H1 (cell line): ENCODE results near the gene LITAF. TPM values are rescaled to one million over a fixed set of nuclear protein-coding genes. Genes with fewer than 3 reads are reported as not detected.

ENCODE experiments used
- CTCF ChIA-PET: fragments of 300-600 bp; sonication (Branson Sonifier 250); formaldehyde crosslinking; loops from one replicate; lab custom pipeline; 2021; ENCODE audit not compliant: partially characterized antibody; lab: Charles Lee
- POLR2A ChIA-PET: fragments of 300-600 bp; sonication (Branson Sonifier 250); formaldehyde crosslinking; loops from one replicate; lab custom pipeline; 2021; ENCODE audit warnings: inconsistent platforms; ENCODE audit not compliant: partially characterized antibody; lab: Charles Lee
- DNase-seq, 2 experiments: peaks; one replicate each; pipeline versions ENCODE4 v3.0.0 to v3.0.0-alpha.2; 2010 to 2022; ENCODE audit warnings: low spot score in 2 of 2, low read depth in 1 of 2, mixed read lengths in 1 of 2
- FAIRE-seq: peaks from 2 replicates; lab custom pipeline; 2011; peaks lifted over from hg19 to GRCh38; lab: Jason Lieb, UNC
- H2AFZ ChIP-seq: 2 replicates; pipeline ENCODE4 v1.8.1; 2012; ENCODE audit warnings: low read length, inconsistent platforms
- H2AK5ac ChIP-seq: 2 replicates; pipeline ENCODE4 v1.6.1; 2013; ENCODE audit warnings: low read depth, low read length
- H2BK120ac ChIP-seq: replicated peaks from 2 replicates; pipeline ENCODE3; 2013; ENCODE audit warnings: low read depth, low read length, inconsistent platforms
- H2BK12ac ChIP-seq: 2 replicates; pipeline ENCODE4 v1.6.1; 2013; ENCODE audit warnings: low read depth, low read length
- H2BK15ac ChIP-seq: 2 replicates; pipeline ENCODE4 v1.6.1; 2013; ENCODE audit warnings: low read length
- H2BK20ac ChIP-seq: 2 replicates; pipeline ENCODE4 v1.6.1; 2013; ENCODE audit warnings: low read length
- H2BK5ac ChIP-seq: 2 replicates; pipeline ENCODE4 v1.6.1; 2013; ENCODE audit warnings: low read depth, low read length
- H3K14ac ChIP-seq: 2 replicates; pipeline ENCODE4 v1.6.1; 2013; ENCODE audit warnings: inconsistent platforms; ENCODE audit not compliant: insufficient read length
- H3K18ac ChIP-seq: 2 replicates; pipeline ENCODE4 v1.6.1; 2013; ENCODE audit warnings: low read length; ENCODE audit errors: extremely low read depth
- H3K23ac ChIP-seq: 2 replicates; pipeline ENCODE4 v1.6.1; 2013; ENCODE audit warnings: inconsistent platforms; ENCODE audit not compliant: insufficient read length
- H3K23me2 ChIP-seq: 2 replicates; pipeline ENCODE4 v1.6.1; 2013; ENCODE audit warnings: low read depth, low read length
- H3K27ac ChIP-seq: 2 replicates; pipeline ENCODE4 v1.6.1; 2011; ENCODE audit warnings: low read depth, low read length, inconsistent platforms
- H3K27me3 ChIP-seq, 4 experiments: replicated peaks in 1 of 4; 1 replicate in 1 of 4; 2 replicates in 3 of 4; pipeline versions ENCODE4 v1.6.1 to v1.8.1; 2011 to 2013; ENCODE audit warnings: low read length in 3 of 4, mild to moderate bottlenecking in 3 of 4, inconsistent platforms in 2 of 4, mixed read lengths in 2 of 4, moderate library complexity in 1 of 4; ENCODE audit not compliant: control insufficient read depth in 3 of 4, insufficient read depth in 3 of 4; ENCODE audit errors: extremely low read depth in 1 of 4
- H3K36me3 ChIP-seq, 4 experiments: 2 replicates each; pipeline versions ENCODE4 v1.6.1 to v1.8.1; 2011 to 2013; ENCODE audit warnings: mild to moderate bottlenecking in 4 of 4, low read length in 3 of 4, moderate library complexity in 2 of 4, control low read depth in 1 of 4, inconsistent platforms in 1 of 4; ENCODE audit not compliant: insufficient read depth in 4 of 4, control insufficient read depth in 2 of 4
- H3K4ac ChIP-seq: replicated peaks from 2 replicates; pipeline ENCODE3; 2013; ENCODE audit warnings: low read length, low read depth, mixed read lengths, inconsistent platforms; ENCODE audit not compliant: insufficient read length
- H3K4me1 ChIP-seq, 4 experiments: replicated peaks in 1 of 4; 1 replicate in 1 of 4; 2 replicates in 3 of 4; pipeline versions ENCODE4 v1.6.1 to v1.8.1; 2011 to 2013; ENCODE audit warnings: low read length in 3 of 4, inconsistent platforms in 2 of 4, mixed read lengths in 1 of 4; ENCODE audit not compliant: insufficient read depth in 4 of 4, control insufficient read depth in 3 of 4
- H3K4me2 ChIP-seq, 2 experiments: 2 replicates each; pipeline versions ENCODE4 v1.6.1 to v1.8.1; 2011 to 2013; ENCODE audit warnings: low read depth in 2 of 2, low read length in 2 of 2, control low read depth in 1 of 2, inconsistent platforms in 1 of 2, mild to moderate bottlenecking in 1 of 2; ENCODE audit not compliant: insufficient read depth in 1 of 2
- H3K4me3 ChIP-seq, 4 experiments: fragments of 200-600, 300-600 bp in 1 of 4; sonication (generic), shearing (Covaris generic), sonication (Bioruptor Twin) in 1 of 4; 2 replicates each; pipeline versions ENCODE4 v1.5.1 to v1.8.1; 2011 to 2016; ENCODE audit warnings: low read length in 4 of 4, low read depth in 3 of 4, control low read depth in 2 of 4, inconsistent platforms in 2 of 4, mild to moderate bottlenecking in 2 of 4, mixed read lengths in 1 of 4, moderate library complexity in 1 of 4; ENCODE audit not compliant: insufficient read depth in 2 of 4; ENCODE audit errors: extremely low read depth in 1 of 4
- H3K56ac ChIP-seq: replicated peaks from 2 replicates; pipeline ENCODE3; 2013; ENCODE audit warnings: low read depth, mild to moderate bottlenecking, mixed read lengths, low read length, inconsistent platforms; ENCODE audit not compliant: insufficient read length
- H3K79me1 ChIP-seq: 2 replicates; pipeline ENCODE4 v1.6.1; 2013; ENCODE audit warnings: low read depth, low read length, control low read depth
- H3K79me2 ChIP-seq, 2 experiments: 2 replicates each; pipeline versions ENCODE4 v1.6.1 to v1.8.1; 2012 to 2013; ENCODE audit warnings: low read length in 2 of 2, mild to moderate bottlenecking in 2 of 2, inconsistent platforms in 1 of 2; ENCODE audit not compliant: insufficient read depth in 2 of 2, control insufficient read depth in 1 of 2
- H3K9ac ChIP-seq, 4 experiments: replicated peaks in 1 of 4; 1 replicate in 1 of 4; 2 replicates in 3 of 4; pipeline versions ENCODE4 v1.6.1 to v1.8.1; 2011 to 2013; ENCODE audit warnings: low read depth in 3 of 4, low read length in 3 of 4, control low read depth in 2 of 4, mild to moderate bottlenecking in 2 of 4, moderate library complexity in 2 of 4, inconsistent platforms in 1 of 4; ENCODE audit errors: extremely low read depth in 1 of 4
- H3K9me3 ChIP-seq, 2 experiments: 2 replicates each; pipeline versions ENCODE4 v1.6.1 to v1.8.1; 2012 to 2013; ENCODE audit warnings: mild to moderate bottlenecking in 2 of 2, moderate library complexity in 2 of 2, control low read depth in 1 of 2, inconsistent platforms in 1 of 2, low read depth in 1 of 2, low read length in 1 of 2, mixed read lengths in 1 of 2; ENCODE audit not compliant: insufficient read depth in 2 of 2
- H4K20me1 ChIP-seq, 2 experiments: replicated peaks in 1 of 2; 2 replicates each; pipeline versions ENCODE3 to v1.8.1; 2011 to 2013; ENCODE audit warnings: inconsistent platforms in 2 of 2, low read length in 2 of 2, mild to moderate bottlenecking in 1 of 2; ENCODE audit not compliant: insufficient read depth in 2 of 2, control insufficient read depth in 1 of 2
- H4K5ac ChIP-seq: 2 replicates; pipeline ENCODE4 v1.6.1; 2013; ENCODE audit warnings: low read length, low read depth, mixed read lengths, inconsistent platforms; ENCODE audit not compliant: insufficient read length
- H4K8ac ChIP-seq: 2 replicates; pipeline ENCODE4 v1.8.0; 2013; ENCODE audit warnings: mild to moderate bottlenecking, moderate library complexity, low read length, inconsistent platforms; ENCODE audit not compliant: insufficient read depth; ENCODE audit errors: extremely low read depth
- H4K91ac ChIP-seq: replicated peaks from 2 replicates; pipeline ENCODE3; 2013; ENCODE audit warnings: low read length, mixed read lengths, inconsistent platforms; ENCODE audit not compliant: insufficient read length
- BCL11A ChIP-seq, 2 experiments: IDR thresholded peaks; one replicate each; pipeline ENCODE4 v1.6.1; 2011; ENCODE audit warnings: low read depth in 2 of 2, low read length in 2 of 2, mild to moderate bottlenecking in 2 of 2
- CTBP2 ChIP-seq: IDR thresholded peaks from 2 replicates; pipeline ENCODE4 v1.7.0; 2011; ENCODE audit warnings: borderline replicate concordance, mild to moderate bottlenecking, moderate library complexity, mixed read lengths, low read length; ENCODE audit not compliant: insufficient read depth, insufficient read length
- KDM4A ChIP-seq: IDR thresholded peaks from one replicate; pipeline ENCODE4 v1.7.1; 2012; ENCODE audit warnings: low read depth, mild to moderate bottlenecking, moderate library complexity, low read length, inconsistent platforms; ENCODE audit not compliant: severe bottlenecking
- POLR2AphosphoS5 ChIP-seq: IDR thresholded peaks from 2 replicates; pipeline ENCODE4 v1.6.1; 2011; ENCODE audit warnings: low read depth, low read length
- SIX5 ChIP-seq: IDR thresholded peaks from 2 replicates; pipeline ENCODE4 v1.6.1; 2011; ENCODE audit warnings: mild to moderate bottlenecking, low read depth, low read length
- SRF ChIP-seq: IDR thresholded peaks from 2 replicates; pipeline ENCODE4 v1.6.1; 2011; ENCODE audit warnings: mild to moderate bottlenecking, low read depth, low read length, moderate library complexity
- TCF12 ChIP-seq: IDR thresholded peaks from 2 replicates; pipeline ENCODE4 v1.6.1; 2011; ENCODE audit warnings: low read depth, mild to moderate bottlenecking, low read length
- USF2 ChIP-seq: IDR thresholded peaks from 2 replicates; pipeline ENCODE4 v1.6.1; 2011; ENCODE audit warnings: low read length, improper control_type of control experiment
- ZNF274 ChIP-seq: IDR thresholded peaks from 2 replicates; pipeline ENCODE4 v1.7.0; 2012; ENCODE audit warnings: low read length, borderline replicate concordance; ENCODE audit errors: extremely low read depth
- WGBS, 2 experiments: shearing (Covaris generic) in 1 of 2; methylation state at CpG; one replicate each; pipeline versions ENCODE4 v1.1.6 to v1.1.7; 2013 to 2015; ENCODE audit warnings: low lambda C conversion rate in 2 of 2, mixed read lengths in 2 of 2, inconsistent platforms in 1 of 2, low coverage in 1 of 2, missing lambda C conversion rate in 1 of 2; ENCODE audit not compliant: insufficient replicate concordance in 2 of 2, insufficient coverage in 1 of 2, insufficient read length in 1 of 2; ENCODE audit errors: extremely low coverage in 1 of 2, missing lambda C conversion rate in 1 of 2; 5-methylcytosine and 5-hydroxymethylcytosine counted together
- polyA plus RNA-seq, 7 experiments: library from polyadenylated mRNA; depleted of rRNA in 3 of 7; stranded (reverse) in 5 of 7; unstranded in 2 of 7; fragments of >200 nt in 5 of 7; fragments of 200-250 nt in 2 of 7; gene quantifications; 1 replicate in 5 of 7; 2 replicates in 1 of 7; 4 replicates in 1 of 7; pipeline versions ENCODE4 v1.2.1 to v1.2.3, GENCODE V29; 2011 to 2013; ENCODE audit warnings: missing spikeins in 2 of 7, mixed read lengths in 2 of 7
- total RNA-seq: library from RNA; stranded (reverse); fragmentation: NEBNext Ultra II Directional; extraction: Animal tissue kit (Norgen Biotek cat#: 25700); gene quantifications from 2 replicates; pipeline ENCODE4 v1.2.1, GENCODE V29; 2021

Gene LITAF
- total and polyA plus RNA-seq, 2 of the 8 experiments (the other 6 are each of a cell fraction or from before 2014, with no cell fraction given) = 165 to 205 TPM

- TF ChIP-seq POLR2AphosphoS5 (no peak), USF2 (no peak), SRF (no peak), BCL11A (IDR thresholded peaks at IDR 0.05; ENCODE audit: low read depth in 2 of 2, low read length in 2 of 2) (no peak), KDM4A (no peak), SIX5 (no peak), ZNF274 (no peak), TCF12 (no peak), CTBP2 (no peak)
- POLR2A ChIA-PET = interaction anchor here (0.6 to 1.2 kb wide), 4 partner anchors 12 to 175 kb away, joined by 3 to 5 read pairs (median 4); no protein-coding TSS in a partner anchor
- Histone ChIP-seq H4K91ac (no peak overlapping the region), H3K27ac (no peak overlapping the region), H3K4me1 (peaks cover 0 to 5% (median 3%) of the 10 kb centered on the region in 4 experiments; a peak in 4 of 7 replicates), H3K79me2 (no peaks in the 10 kb centered on the region), H3K4ac (no peak overlapping the region), H2AFZ (no peak overlapping the region), H3K14ac (no peak overlapping the region), H3K9me3 (no peaks in the 10 kb centered on the region), H4K8ac (no peak overlapping the region), H3K27me3 (no peaks in the 10 kb centered on the region), H2BK20ac (no peak overlapping the region), H3K18ac (no peak overlapping the region), H4K20me1 (no peaks in the 10 kb centered on the region), H3K79me1 (no peaks in the 10 kb centered on the region), H2AK5ac (no peak overlapping the region; the same call in 1 of the 2 replicates), H3K23me2 (no peaks in the 10 kb centered on the region), H3K56ac (no peak overlapping the region), H2BK15ac (0 out of 2 replicates have a peak overlapping the region, but pooled peaks have one; percentile 40), H3K23ac (no peak overlapping the region), H3K36me3 (no peaks in the 10 kb centered on the region), H3K4me2 (no peak overlapping the region), H4K5ac (no peak overlapping the region), H2BK12ac (peak overlapping the region; percentile 27; the same call in 1 of the 2 replicates), H2BK120ac (no peak overlapping the region), H3K4me3 (no peak overlapping the region), H3K9ac (no peak overlapping the region), H2BK5ac (peak overlapping the region; percentile 39; the same call in 1 of the 2 replicates)
- 88% methylated on average over 2 of the region's 2 CpGs; no CpG with 5 or more reads in 1 of the 2 experiments for WGBS, 2 experiments
- DNase-seq (no peak), FAIRE-seq (no peak)
- CTCF ChIA-PET = interaction anchor here (0.7 to 5.7 kb wide), 17 partner anchors 14 to 180 kb away, joined by 3 to 55 read pairs (median 3); no protein-coding TSS in a partner anchor
Measured at GRCh38 chr16:11534262-11534661, 52.5 kb downstream of the LITAF start.
